ENCODE data around the gene GPR32.

DNA sequence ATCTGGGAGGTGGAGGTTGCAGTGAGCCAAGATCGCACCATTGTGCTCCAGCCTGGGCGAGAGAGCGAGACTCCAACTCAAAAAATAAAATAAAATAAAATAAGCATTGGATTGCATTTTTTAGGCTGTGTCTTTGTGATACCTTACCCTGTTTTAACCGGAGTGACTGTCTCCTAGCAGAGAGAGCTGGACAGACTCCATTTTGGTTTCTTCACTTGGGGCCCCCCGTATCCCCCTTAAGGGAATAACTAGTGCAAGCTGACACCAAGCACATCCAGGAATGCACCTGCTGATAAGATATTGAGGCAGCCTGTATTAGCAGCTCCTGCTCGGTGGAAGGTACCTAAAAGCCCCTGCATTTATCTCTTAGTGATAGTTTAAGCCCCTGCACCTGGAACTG lies 20.8 kb upstream of the GPR32 start:
- TF ChIP-seq, protein P1, sequence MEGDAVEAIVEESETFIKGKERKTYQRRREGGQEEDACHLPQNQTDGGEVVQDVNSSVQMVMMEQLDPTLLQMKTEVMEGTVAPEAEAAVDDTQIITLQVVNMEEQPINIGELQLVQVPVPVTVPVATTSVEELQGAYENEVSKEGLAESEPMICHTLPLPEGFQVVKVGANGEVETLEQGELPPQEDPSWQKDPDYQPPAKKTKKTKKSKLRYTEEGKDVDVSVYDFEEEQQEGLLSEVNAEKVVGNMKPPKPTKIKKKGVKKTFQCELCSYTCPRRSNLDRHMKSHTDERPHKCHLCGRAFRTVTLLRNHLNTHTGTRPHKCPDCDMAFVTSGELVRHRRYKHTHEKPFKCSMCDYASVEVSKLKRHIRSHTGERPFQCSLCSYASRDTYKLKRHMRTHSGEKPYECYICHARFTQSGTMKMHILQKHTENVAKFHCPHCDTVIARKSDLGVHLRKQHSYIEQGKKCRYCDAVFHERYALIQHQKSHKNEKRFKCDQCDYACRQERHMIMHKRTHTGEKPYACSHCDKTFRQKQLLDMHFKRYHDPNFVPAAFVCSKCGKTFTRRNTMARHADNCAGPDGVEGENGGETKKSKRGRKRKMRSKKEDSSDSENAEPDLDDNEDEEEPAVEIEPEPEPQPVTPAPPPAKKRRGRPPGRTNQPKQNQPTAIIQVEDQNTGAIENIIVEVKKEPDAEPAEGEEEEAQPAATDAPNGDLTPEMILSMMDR (IDR thresholded peaks at IDR 0.05), result no peak
- TF ChIP-seq POLR2A (IDR thresholded peaks at IDR 0.05), result no peak
- no peak for TF ChIP-seq EP300 (IDR thresholded peaks at IDR 0.05)
